SK-N-MC (cell line): ENCODE measurements around the gene PCED1A.

Source experiments
- DNase-seq: peaks from one replicate; pipeline ENCODE4 v3.0.0-alpha.2; 2011; ENCODE audit warnings: low read depth, low spot score
- H3K27ac ChIP-seq: fragments of 200-600 bp; sonication (generic); 2 replicates; pipeline ENCODE4 v1.5.1; 2016; ENCODE audit warnings: mixed run types
- H3K36me3 ChIP-seq: fragments of 200-600 bp; sonication (generic); 2 replicates; pipeline ENCODE4 v1.6.1; 2017; ENCODE audit warnings: antibody characterized with exemption, low read length, mixed read lengths; ENCODE audit not compliant: insufficient read depth
- H3K4me3 ChIP-seq: fragments of 200-600 bp; sonication (generic); 2 replicates; pipeline ENCODE4 v1.5.1; 2016
- H3K9ac ChIP-seq: fragments of 200-600 bp; sonication (generic); 2 replicates; pipeline ENCODE4 v1.8.0; 2017; ENCODE audit warnings: mixed run types, mixed read lengths; ENCODE audit not compliant: insufficient read length
- H3K9me3 ChIP-seq: fragments of 200-600 bp; sonication (generic); 2 replicates; pipeline ENCODE4 v1.6.1; 2017; ENCODE audit warnings: low read depth, mild to moderate bottlenecking, antibody characterized with exemption, low read length, moderate library complexity, mixed read lengths
- EZH2 ChIP-seq: fragments of 200-600 bp; sonication (generic); IDR thresholded peaks from one replicate; pipeline ENCODE4 v1.6.1; 2017; ENCODE audit warnings: antibody characterized with exemption
- FOXP2 ChIP-seq: optimal IDR thresholded peaks from 2 replicates; pipeline ENCODE3; 2011; ENCODE audit warnings: mild to moderate bottlenecking, moderate library complexity; ENCODE audit not compliant: insufficient read depth; ENCODE audit errors: extremely low read length, control extremely low read depth
- POLR2AphosphoS5 ChIP-seq: IDR thresholded peaks from 2 replicates; pipeline ENCODE4 v1.6.1; 2012; ENCODE audit warnings: mild to moderate bottlenecking, low read depth, low read length, borderline replicate concordance

Gene PCED1A

GRCh38 chr20:2805689-2806350, 34.6 kb downstream of the PCED1A start:
- Histone ChIP-seq H3K36me3 (no peaks in the 10 kb centered on the region), H3K9ac (no peak overlapping the region), H3K4me3 (no peak overlapping the region), H3K27ac (no peak overlapping the region), H3K9me3 (no peaks in the 10 kb centered on the region)
- TF ChIP-seq POLR2AphosphoS5, result no peak
- TF ChIP-seq EZH2, result no peak
- TF ChIP-seq FOXP2, result no peak
- DNase-seq, result no peak

- H3K4me3 ChIP-seq, result no peak overlapping the region
- no peak overlapping the region for H3K27ac ChIP-seq
- no peak overlapping the region for H3K9ac ChIP-seq
- DNase-seq, result no peak
- no peaks in the 10 kb centered on the region for H3K9me3 ChIP-seq
- TF ChIP-seq POLR2AphosphoS5 (no peak), FOXP2 (no peak), EZH2 (no peak)
- H3K36me3 ChIP-seq, result no peaks in the 10 kb centered on the region
These were observed 35.4 kb downstream of the PCED1A start for GRCh38 chr20:2804852-2805688.

GRCh38 chr20:2804041-2804828, 36.2 kb downstream of the PCED1A start:
- H3K9me3 ChIP-seq, result no peaks in the 10 kb centered on the region
- TF ChIP-seq EZH2 (no peak), FOXP2 (no peak), POLR2AphosphoS5 (no peak)
- H3K27ac ChIP-seq, result no peak overlapping the region
- H3K9ac ChIP-seq, result no peak overlapping the region
- no peaks in the 10 kb centered on the region for H3K36me3 ChIP-seq
- H3K4me3 ChIP-seq, result no peak overlapping the region
- DNase-seq, result no peak

GRCh38 chr20:2801286-2801728, 39.1 kb downstream of the PCED1A start:
- Histone ChIP-seq H3K9ac (no peak overlapping the region), H3K9me3 (no peaks in the 10 kb centered on the region), H3K36me3 (peaks cover 8% of the 10 kb centered on the region; the same call in 1 of the 2 replicates), H3K4me3 (no peak overlapping the region; the same call in 1 of the 2 replicates), H3K27ac (no peak overlapping the region)
- TF ChIP-seq FOXP2 (no peak), POLR2AphosphoS5 (no peak)
- no peak for DNase-seq

- peaks cover 8% of the 10 kb centered on the region; the same call in 1 of the 2 replicates for H3K36me3 ChIP-seq
- peak within 1 kb of the TSS; percentile 42 for H3K9ac ChIP-seq
- DNase-seq, result no peak
- TF ChIP-seq FOXP2 (no peak), EZH2 (no peak), POLR2AphosphoS5 (no peak)
- H3K27ac ChIP-seq, result no peak within 1 kb of the TSS
- no peaks in the 10 kb centered on the region for H3K9me3 ChIP-seq
- H3K4me3 ChIP-seq, result peak within 1 kb of the TSS; percentile 84
These were observed 39.8 kb downstream of the PCED1A start, which contains the start of gene CPXM1 for GRCh38 chr20:2800521-2801285. CPXM1 (minus strand) TSS chr20:2800627; CDS start chr20:2800572, 55 bp downstream.

- Histone ChIP-seq H3K27ac (no peak overlapping the region), H3K9me3 (no peaks in the 10 kb centered on the region), H3K36me3 (peaks cover 8% of the 10 kb centered on the region; the same call in 1 of the 2 replicates), H3K9ac (peak overlapping the region; percentile 42), H3K4me3 (peak overlapping the region; percentile 84)
- TF ChIP-seq POLR2AphosphoS5, result no peak
- no peak for TF ChIP-seq FOXP2
- no peak for TF ChIP-seq EZH2
- no peak for DNase-seq
These were observed 40.6 kb downstream of the PCED1A start for GRCh38 chr20:2799688-2800520.

GRCh38 chr20:2799271-2799670, 41.2 kb downstream of the PCED1A start:
- peaks cover 8% of the 10 kb centered on the region; the same call in 1 of the 2 replicates for H3K36me3 ChIP-seq
- H3K4me3 ChIP-seq, result peak overlapping the region; percentile 84
- no peak overlapping the region for H3K27ac ChIP-seq
- no peak for TF ChIP-seq EZH2
- TF ChIP-seq POLR2AphosphoS5, result no peak
- no peak for TF ChIP-seq FOXP2
- no peak for DNase-seq
- H3K9me3 ChIP-seq, result no peaks in the 10 kb centered on the region
- H3K9ac ChIP-seq, result peak overlapping the region; percentile 42
